ENCODE results near the gene AREG. TPM values are rescaled to one million over a fixed set of nuclear protein-coding genes. Genes with fewer than 3 reads are reported as not detected.

The AREG gene
- total and polyA plus RNA-seq, 2 of the 13 experiments (the other 11 are each of a cell fraction or from before 2014, with no cell fraction given), result 6.2 to 7.1 TPM

- FAIRE-seq (no peak), DNase-seq (ENCODE audit: low spot score) (no peak), ATAC-seq (no peak)
- no peak overlapping the region for H3K27ac ChIP-seq (ENCODE audit: extremely low read length, insufficient read depth, low read length)
- peaks cover 13% of the 10 kb centered on the region for H3K4me1 ChIP-seq (ENCODE audit: insufficient read depth, low read length)
- H3K79me2 ChIP-seq (ENCODE audit: insufficient read depth, low read length), result no peaks in the 10 kb centered on the region
- ChIA-PET CTCF (ENCODE audit: low intra/inter-chr PET ratio, low total read pairs) (no interaction called here), POLR2A (no interaction called here)
- H4K20me1 ChIP-seq (ENCODE audit: insufficient read depth, low read length), result no peaks in the 10 kb centered on the region
- intact Hi-C loops (cut with micrococcal nuclease; ENCODE audit: unreplicated experiment) (no loop called here), in situ Hi-C loops (cut with HindIII; ENCODE audit: extremely low pct_ligation_motif_present, low pct_unique_long_range_greater_than_20kb) (no loop called here)
- H2AFZ ChIP-seq (ENCODE audit: low read length), result no peak overlapping the region
- H3K36me3 ChIP-seq (replicated peaks in 1 of 2; ENCODE audit: control insufficient read depth in 1 of 2, insufficient read depth in 2 of 2, low read length in 2 of 2), result no peaks in the 10 kb centered on the region
- no peak overlapping the region for H3K9ac ChIP-seq (ENCODE audit: insufficient read depth, low read depth, low read length)
- H3K4me2 ChIP-seq (ENCODE audit: low read depth, low read length), result no peak overlapping the region
- no peaks in the 10 kb centered on the region for H3K9me3 ChIP-seq (ENCODE audit: low read length)
- 38% methylated on average over 4 of the region's 4 CpGs for WGBS (ENCODE audit: low lambda C conversion rate)
- TF ChIP-seq ZHX1 (CRISPR knock-in tag; IDR thresholded peaks at IDR 0.05; ENCODE audit: low read depth), result no peak
- no peak for TF ChIP-seq ZBTB33 (CRISPR knock-in tag; IDR thresholded peaks at IDR 0.05)
- no peak for TF ChIP-seq ZBTB46 (CRISPR knock-in tag; IDR thresholded peaks at IDR 0.05; ENCODE audit: borderline replicate concordance)
- no peak for TF ChIP-seq NR2F1 (CRISPR knock-in tag; IDR thresholded peaks at IDR 0.05)
- no peaks in the 10 kb centered on the region; a peak in 1 of 5 replicates for H3K27me3 ChIP-seq (ENCODE audit: control insufficient read depth in 1 of 2, insufficient read depth in 2 of 2, low read length in 2 of 2)
- no peak overlapping the region for H3K4me3 ChIP-seq (replicated peaks in 1 of 3; ENCODE audit: insufficient read depth in 1 of 3, low read depth in 2 of 3, low read length in 3 of 3)
- BruUV-seq (replicated peaks), result no TSS peak
These were observed 29.6 kb downstream of the AREG start for GRCh38 chr4:74474345-74475090.

Measured in HepG2 (cell line).